HepG2 (cell line): ENCODE data around the gene CDSN. TPM values are rescaled to one million over a fixed set of nuclear protein-coding genes. Genes with fewer than 3 reads are reported as not detected.

Experiments
- CTCF ChIP-seq: sonication (generic); formaldehyde crosslinking; IDR thresholded peaks from 2 replicates; pipeline ENCODE4 v1.5.0; 2020; ENCODE audit warnings: mild to moderate bottlenecking, missing genetic modification reagents, moderate library complexity
- HOXA9 ChIP-seq: sonication (generic); formaldehyde crosslinking; IDR thresholded peaks from 2 replicates; pipeline ENCODE4 v1.8.1; 2022; ENCODE audit warnings: missing genetic modification reagents, mild to moderate bottlenecking, moderate library complexity, borderline replicate concordance
- HOXD1 ChIP-seq: sonication (generic); formaldehyde crosslinking; IDR thresholded peaks from 2 replicates; pipeline ENCODE4 v1.5.0; 2020; ENCODE audit warnings: missing genetic modification reagents
- KLF6 ChIP-seq: IDR thresholded peaks from 2 replicates; pipeline ENCODE4 v1.8.0; 2016; ENCODE audit warnings: missing biosample characterization, missing genetic modification reagents
- NCOR1 ChIP-seq: fragments of 200-600 bp; sonication (generic); IDR thresholded peaks from 2 replicates; pipeline ENCODE4 v1.7.0; 2017; ENCODE audit warnings: antibody characterized with exemption, low read length, borderline replicate concordance
- ZBED4 ChIP-seq: sonication (generic); formaldehyde crosslinking; IDR thresholded peaks from 2 replicates; pipeline ENCODE4 v1.4.0; 2020; ENCODE audit warnings: missing genetic modification reagents, borderline replicate concordance
- ZFP90 ChIP-seq: sonication (generic); formaldehyde crosslinking; IDR thresholded peaks from 2 replicates; pipeline ENCODE4 v1.8.0; 2022; ENCODE audit warnings: missing genetic modification reagents, mild to moderate bottlenecking, inconsistent platforms, borderline replicate concordance
- ZFP91 ChIP-seq: sonication (generic); formaldehyde crosslinking; IDR thresholded peaks from 2 replicates; pipeline ENCODE4 v1.9.0; 2022; ENCODE audit warnings: missing genetic modification reagents, mild to moderate bottlenecking, borderline replicate concordance
- ZNF646 ChIP-seq: sonication (generic); formaldehyde crosslinking; IDR thresholded peaks from 2 replicates; pipeline ENCODE4 v1.9.0; 2021; ENCODE audit warnings: mild to moderate bottlenecking, missing genetic modification reagents
- ZNF749 ChIP-seq: sonication (generic); formaldehyde crosslinking; IDR thresholded peaks from 2 replicates; pipeline ENCODE4 v1.8.0; 2022; ENCODE audit warnings: mild to moderate bottlenecking, missing genetic modification reagents, moderate library complexity, borderline replicate concordance
- ZSCAN5A ChIP-seq: sonication (generic); formaldehyde crosslinking; IDR thresholded peaks from 2 replicates; pipeline ENCODE4 v1.8.0; 2022; ENCODE audit warnings: mild to moderate bottlenecking, missing genetic modification reagents, borderline replicate concordance
- polyA plus RNA-seq, 8 experiments: library from polyadenylated mRNA; depleted of rRNA in 3 of 8; stranded (reverse) in 7 of 8; unstranded in 1 of 8; fragments of >200 nt; fragmentation: Illumina TruSeq in 4 of 8; extraction: Trizol in 4 of 8; gene quantifications; 2 replicates each; pipeline versions ENCODE4 v1.2.1 to v1.2.3, GENCODE V29; 2011 to 2016; ENCODE audit warnings: low read depth in 4 of 8, missing spikeins in 1 of 8, mixed read lengths in 1 of 8; ENCODE audit not compliant: insufficient read depth in 1 of 8
- total RNA-seq, 5 experiments: library from RNA; depleted of rRNA; stranded (reverse); fragments of >200 nt; fragmentation: Illumina TruSeq; extraction: Trizol; gene quantifications; 2 replicates each; pipeline ENCODE4 v1.2.3, GENCODE V29; 2016; ENCODE audit warnings: low read depth in 1 of 5

Gene CDSN
- total and polyA plus RNA-seq, 2 of the 13 experiments (the other 11 are each of a cell fraction or from before 2014, with no cell fraction given): not detected

GRCh38 chr6:31083742-31084354, 36.4 kb downstream of the CDSN start (continued):
- TF ChIP-seq ZBED4 (CRISPR knock-in tag) (no peak), HOXD1 (CRISPR knock-in tag) (no peak), KLF6 (CRISPR knock-in tag) (no peak), ZFP90 (CRISPR knock-in tag) (no peak), NCOR1 (no peak), ZFP91 (CRISPR knock-in tag) (no peak), HOXA9 (CRISPR knock-in tag) (no peak), ZNF749 (no peak), ZSCAN5A (no peak), ZNF646 (CRISPR knock-in tag) (no peak), CTCF (CRISPR knock-in tag) (peak; percentile 59)
